Effector memory CD4-positive, alpha-beta T cell (primary cell): ENCODE results near the gene CCNG2.
A peak's percentile ranks its signal among the peaks of the same experiment; 100 is the strongest.

Experiments used
- DNase-seq, 3 donors: peaks; one replicate each; pipeline ENCODE4 v3.0.0-alpha.2; 2020
- H3K27ac ChIP-seq: 2 replicates; pipeline ENCODE4 v1.7.0; 2013; ENCODE audit warnings: mild to moderate bottlenecking, low read length, moderate library complexity; ENCODE audit not compliant: insufficient read depth, poor library complexity, severe bottlenecking
- H3K27me3 ChIP-seq: replicated peaks from 2 replicates; pipeline ENCODE4 v1.7.0; 2013; ENCODE audit warnings: mild to moderate bottlenecking, low read length; ENCODE audit not compliant: insufficient read depth, control insufficient read depth, poor library complexity, severe bottlenecking
- H3K36me3 ChIP-seq: 2 replicates; pipeline ENCODE4 v1.7.0; 2013; ENCODE audit warnings: mild to moderate bottlenecking, low read length, moderate library complexity; ENCODE audit not compliant: control insufficient read depth, insufficient read depth
- H3K4me1 ChIP-seq: 2 replicates; pipeline ENCODE4 v1.7.0; 2013; ENCODE audit warnings: low read length, mild to moderate bottlenecking; ENCODE audit not compliant: control insufficient read depth, insufficient read depth, poor library complexity, severe bottlenecking
- H3K4me3 ChIP-seq: 2 replicates; pipeline ENCODE4 v1.7.0; 2013; ENCODE audit warnings: low read length, low read depth, mild to moderate bottlenecking; ENCODE audit not compliant: insufficient read depth, poor library complexity, severe bottlenecking
- H3K9me3 ChIP-seq: 2 replicates; pipeline ENCODE4 v1.7.0; 2013; ENCODE audit warnings: mild to moderate bottlenecking, low read length, moderate library complexity; ENCODE audit not compliant: control insufficient read depth

The CCNG2 gene

GRCh38 chr4:77155631-77156452, 1.2 kb upstream of the CCNG2 start:
- DNase-seq: no peak
- Histone ChIP-seq H3K4me3 (peak overlapping the region; percentile 100), H3K4me1 (no peaks in the 10 kb centered on the region), H3K27me3 (no peaks in the 10 kb centered on the region), H3K36me3 (no peaks in the 10 kb centered on the region), H3K27ac (peak overlapping the region; percentile 40), H3K9me3 (no peaks in the 10 kb centered on the region)

- Histone ChIP-seq H3K27ac (peak overlapping the region; percentile 79), H3K9me3 (no peaks in the 10 kb centered on the region), H3K36me3 (no peaks in the 10 kb centered on the region), H3K27me3 (no peaks in the 10 kb centered on the region), H3K4me3 (peak overlapping the region; percentile 100), H3K4me1 (no peaks in the 10 kb centered on the region)
- DNase-seq: peak; percentile 96 to 98 (median 97)
Measured at GRCh38 chr4:77156533-77156911, 485 bp upstream of the CCNG2 start.

- Histone ChIP-seq H3K27me3 (no peaks in the 10 kb centered on the region), H3K27ac (peak overlapping the region; percentile 79), H3K4me1 (no peaks in the 10 kb centered on the region), H3K9me3 (no peaks in the 10 kb centered on the region), H3K4me3 (peak overlapping the region; percentile 100), H3K36me3 (peaks cover 5% of the 10 kb centered on the region)
- DNase-seq: peak; percentile 60 to 73 (median 62)
Measured at GRCh38 chr4:77157859-77158486, 966 bp downstream of the CCNG2 start.

GRCh38 chr4:77158487-77158861, 1.5 kb downstream of the CCNG2 start:
- no peak for DNase-seq
- peaks cover 10% of the 10 kb centered on the region for H3K36me3 ChIP-seq
- no peaks in the 10 kb centered on the region for H3K4me1 ChIP-seq
- no peaks in the 10 kb centered on the region for H3K9me3 ChIP-seq
- H3K4me3 ChIP-seq: peak overlapping the region; percentile 100
- H3K27ac ChIP-seq: peak overlapping the region; percentile 79
- no peaks in the 10 kb centered on the region for H3K27me3 ChIP-seq

GRCh38 chr4:77159806-77160205, 2.8 kb downstream of the CCNG2 start:
- no peak overlapping the region for H3K27ac ChIP-seq
- H3K9me3 ChIP-seq: no peaks in the 10 kb centered on the region
- no peak for DNase-seq
- no peaks in the 10 kb centered on the region for H3K27me3 ChIP-seq
- no peaks in the 10 kb centered on the region for H3K4me1 ChIP-seq
- H3K36me3 ChIP-seq: peaks cover 19% of the 10 kb centered on the region
- H3K4me3 ChIP-seq: no peak overlapping the region

- no peak overlapping the region for H3K27ac ChIP-seq
- no peaks in the 10 kb centered on the region for H3K4me1 ChIP-seq
- H3K36me3 ChIP-seq: peaks cover 33% of the 10 kb centered on the region
Measured at GRCh38 chr4:77163641-77164040, 6.6 kb downstream of the CCNG2 start.

GRCh38 chr4:77167173-77167572, 10.2 kb downstream of the CCNG2 start:
- peaks cover 29% of the 10 kb centered on the region for H3K36me3 ChIP-seq
- H3K27ac ChIP-seq: no peak overlapping the region
- no peaks in the 10 kb centered on the region for H3K9me3 ChIP-seq
- H3K4me3 ChIP-seq: no peak overlapping the region
- no peaks in the 10 kb centered on the region for H3K4me1 ChIP-seq
- no peak for DNase-seq
- H3K27me3 ChIP-seq: no peaks in the 10 kb centered on the region

More at GRCh38 chr4:77163641-77164040, 6.6 kb downstream of the CCNG2 start:
- Histone ChIP-seq H3K4me3 (no peak overlapping the region), H3K27me3 (no peaks in the 10 kb centered on the region), H3K9me3 (no peaks in the 10 kb centered on the region)
- DNase-seq: no peak

- no peaks in the 10 kb centered on the region for H3K9me3 ChIP-seq
- no peaks in the 10 kb centered on the region for H3K27me3 ChIP-seq
- no peak overlapping the region for H3K27ac ChIP-seq
- H3K4me3 ChIP-seq: no peak overlapping the region
- H3K4me1 ChIP-seq: no peaks in the 10 kb centered on the region
- no peak for DNase-seq
- peaks cover 29% of the 10 kb centered on the region for H3K36me3 ChIP-seq
Measured at GRCh38 chr4:77167866-77168265, 10.9 kb downstream of the CCNG2 start.

GRCh38 chr4:77169481-77169880, 12.5 kb downstream of the CCNG2 start:
- H3K27me3 ChIP-seq: no peaks in the 10 kb centered on the region
- no peaks in the 10 kb centered on the region for H3K4me1 ChIP-seq
- H3K27ac ChIP-seq: no peak overlapping the region
- no peaks in the 10 kb centered on the region for H3K9me3 ChIP-seq
- no peak for DNase-seq
- H3K4me3 ChIP-seq: no peak overlapping the region
- peaks cover 14% of the 10 kb centered on the region for H3K36me3 ChIP-seq

- Histone ChIP-seq H3K27me3 (no peaks in the 10 kb centered on the region), H3K4me1 (no peaks in the 10 kb centered on the region), H3K36me3 (peaks cover 12% of the 10 kb centered on the region), H3K27ac (no peak overlapping the region), H3K9me3 (no peaks in the 10 kb centered on the region), H3K4me3 (no peak overlapping the region)
- DNase-seq: no peak
Measured at GRCh38 chr4:77170926-77171325, 13.9 kb downstream of the CCNG2 start.
